HG02981 (cell line): ENCODE results near the gene SLC39A7.

Experiments used
- ATAC-seq: cut with Tn5 transposase; IDR thresholded peaks from one replicate; pipeline ENCODE4 v1.9.1; 2021; ENCODE audit warnings: mild to moderate bottlenecking, moderate library complexity; ENCODE audit not compliant: unreplicated experiment

SLC39A7 gene

GRCh38 chr6:33200219-33201146 lies at the start of gene SLC39A7, which contains the start of gene RXRB:
SLC39A7 (plus strand) TSS chr6:33200867; CDS start chr6:33201246, 379 bp downstream.
RXRB (minus strand) TSS chr6:33200665; CDS start chr6:33200476, 189 bp downstream.
- ATAC-seq = peak; percentile 49

- ATAC-seq = no peak
Observed at GRCh38 chr6:33151050-33151449, 49.6 kb upstream of the SLC39A7 start.

- no peak for ATAC-seq
Observed at GRCh38 chr6:33154349-33154748, 46.3 kb upstream of the SLC39A7 start.

- no peak for ATAC-seq
Observed at GRCh38 chr6:33156561-33156960, 44.1 kb upstream of the SLC39A7 start.

GRCh38 chr6:33156964-33157363 lies 43.7 kb upstream of the SLC39A7 start:
- no peak for ATAC-seq

- ATAC-seq = no peak
Observed at GRCh38 chr6:33160096-33160495, 40.6 kb upstream of the SLC39A7 start.

GRCh38 chr6:33160728-33161344 lies 39.8 kb upstream of the SLC39A7 start:
- ATAC-seq = no peak

GRCh38 chr6:33161354-33162331 lies 39.0 kb upstream of the SLC39A7 start:
- ATAC-seq = no peak

GRCh38 chr6:33163540-33163939 lies 37.1 kb upstream of the SLC39A7 start:
- no peak for ATAC-seq

- ATAC-seq = no peak
Observed at GRCh38 chr6:33164176-33164575, 36.5 kb upstream of the SLC39A7 start.

- ATAC-seq = no peak
Observed at GRCh38 chr6:33164665-33165373, 35.8 kb upstream of the SLC39A7 start.

- ATAC-seq = no peak
Observed at GRCh38 chr6:33165581-33166258, 34.9 kb upstream of the SLC39A7 start.

- no peak for ATAC-seq
Observed at GRCh38 chr6:33166363-33166762, 34.3 kb upstream of the SLC39A7 start.

- no peak for ATAC-seq
Observed at GRCh38 chr6:33166811-33167210, 33.9 kb upstream of the SLC39A7 start.

GRCh38 chr6:33167374-33168283 lies 33.0 kb upstream of the SLC39A7 start:
- ATAC-seq = no peak

- no peak for ATAC-seq
Observed at GRCh38 chr6:33168284-33168601, 32.4 kb upstream of the SLC39A7 start.

GRCh38 chr6:33168639-33169038 lies 32.0 kb upstream of the SLC39A7 start:
- no peak for ATAC-seq

- no peak for ATAC-seq
Observed at GRCh38 chr6:33169291-33170175, 31.1 kb upstream of the SLC39A7 start.
